SKM-1 (cell line): ENCODE data around the gene MAN1A1.

Experiments used
- DNase-seq: peaks from one replicate; lab custom pipeline; 2025; ENCODE audit not compliant: unreplicated experiment; lab: John Stamatoyannopoulos, UW

The MAN1A1 gene

GRCh38 chr6:119346936-119347335, 2.6 kb downstream of the MAN1A1 start:
- no peak for DNase-seq

- DNase-seq: no peak
Observed at GRCh38 chr6:119346450-119346849, 3.1 kb downstream of the MAN1A1 start.

GRCh38 chr6:119345114-119345513, 4.4 kb downstream of the MAN1A1 start:
- no peak for DNase-seq

GRCh38 chr6:119344306-119344705, 5.3 kb downstream of the MAN1A1 start:
- no peak for DNase-seq

GRCh38 chr6:119343573-119344146, 5.9 kb downstream of the MAN1A1 start:
- DNase-seq: no peak

- DNase-seq: no peak
Observed at GRCh38 chr6:119343167-119343566, 6.4 kb downstream of the MAN1A1 start.

DNA sequence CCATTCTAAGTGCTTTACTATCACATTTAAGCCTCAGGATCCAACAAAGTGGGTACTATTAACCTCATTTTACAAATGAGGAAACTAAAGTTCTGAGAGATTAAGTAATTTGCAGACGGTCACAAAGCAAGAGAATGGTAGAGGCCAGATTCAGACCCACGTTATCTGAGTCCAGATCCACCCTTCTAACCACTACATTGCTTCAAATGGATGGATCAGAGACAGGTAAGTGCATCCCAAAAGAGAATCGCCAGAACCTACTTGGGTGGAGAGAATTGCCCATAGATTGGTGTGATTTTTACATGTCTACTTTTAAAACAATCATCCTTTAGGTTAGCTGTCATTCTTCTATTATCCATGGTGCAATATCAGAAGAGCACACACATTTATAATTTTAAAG, 7.1 kb downstream of the MAN1A1 start:
- DNase-seq: no peak

- no peak for DNase-seq
Observed at GRCh38 chr6:119340796-119341487, 8.6 kb downstream of the MAN1A1 start.

DNA sequence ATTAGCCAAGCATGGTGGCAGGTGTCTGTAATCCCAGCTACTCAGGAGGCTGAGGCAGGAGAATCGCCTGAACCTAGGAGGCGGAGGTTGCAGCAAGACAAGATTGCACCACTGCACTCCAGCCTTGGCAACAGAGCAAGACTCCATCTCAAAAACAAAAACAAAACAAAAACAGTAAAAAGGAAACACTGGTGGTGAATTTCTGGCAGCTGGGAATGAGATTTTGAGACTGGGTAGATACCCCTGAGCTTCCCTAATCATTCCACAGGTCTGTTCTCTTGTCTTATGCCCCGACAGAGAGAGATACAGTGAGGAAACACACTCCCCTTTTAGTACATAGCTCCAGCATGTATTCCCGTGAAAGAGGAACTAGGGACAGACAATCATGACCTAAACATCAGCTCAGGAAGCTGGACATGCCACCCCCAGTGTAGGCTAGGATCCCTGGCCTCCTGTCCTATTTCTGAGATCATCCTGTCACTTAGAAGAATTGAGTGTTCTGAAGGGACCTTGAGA, 9.6 kb downstream of the MAN1A1 start:
- DNase-seq: no peak

- DNase-seq: no peak
Observed at GRCh38 chr6:119337762-119338161, 11.8 kb downstream of the MAN1A1 start.

- no peak for DNase-seq
Observed at GRCh38 chr6:119337252-119337651, 12.3 kb downstream of the MAN1A1 start.

- DNase-seq: no peak
Observed at GRCh38 chr6:119334535-119335264, 14.9 kb downstream of the MAN1A1 start.

- DNase-seq: no peak
Observed at GRCh38 chr6:119333707-119334295, 15.8 kb downstream of the MAN1A1 start.

DNA sequence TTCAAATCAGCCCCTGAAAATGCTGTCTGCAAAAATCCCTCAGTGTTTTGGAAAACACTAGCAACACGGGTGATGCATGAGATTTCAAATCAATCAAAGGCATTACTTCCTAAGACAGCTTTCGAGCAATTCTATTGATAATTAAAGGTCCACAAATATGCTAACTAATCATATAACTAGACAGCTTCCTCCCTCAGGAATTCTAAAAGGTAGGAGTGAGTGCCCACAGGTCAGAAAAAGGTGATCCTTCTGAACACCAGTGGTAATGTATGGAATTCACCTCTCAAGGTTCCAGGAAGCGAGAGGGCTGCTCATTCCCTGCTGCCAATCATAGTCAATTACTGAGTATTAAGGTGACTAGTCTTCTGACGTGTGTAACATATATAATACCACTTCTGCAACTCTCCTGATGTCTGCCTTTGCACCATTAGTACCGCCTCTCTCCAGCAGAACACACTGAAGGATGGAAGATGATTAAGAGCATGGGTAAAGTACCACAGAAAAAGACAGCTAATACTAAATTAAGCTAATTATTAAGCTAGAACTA, 16.4 kb downstream of the MAN1A1 start:
- DNase-seq: no peak

DNA sequence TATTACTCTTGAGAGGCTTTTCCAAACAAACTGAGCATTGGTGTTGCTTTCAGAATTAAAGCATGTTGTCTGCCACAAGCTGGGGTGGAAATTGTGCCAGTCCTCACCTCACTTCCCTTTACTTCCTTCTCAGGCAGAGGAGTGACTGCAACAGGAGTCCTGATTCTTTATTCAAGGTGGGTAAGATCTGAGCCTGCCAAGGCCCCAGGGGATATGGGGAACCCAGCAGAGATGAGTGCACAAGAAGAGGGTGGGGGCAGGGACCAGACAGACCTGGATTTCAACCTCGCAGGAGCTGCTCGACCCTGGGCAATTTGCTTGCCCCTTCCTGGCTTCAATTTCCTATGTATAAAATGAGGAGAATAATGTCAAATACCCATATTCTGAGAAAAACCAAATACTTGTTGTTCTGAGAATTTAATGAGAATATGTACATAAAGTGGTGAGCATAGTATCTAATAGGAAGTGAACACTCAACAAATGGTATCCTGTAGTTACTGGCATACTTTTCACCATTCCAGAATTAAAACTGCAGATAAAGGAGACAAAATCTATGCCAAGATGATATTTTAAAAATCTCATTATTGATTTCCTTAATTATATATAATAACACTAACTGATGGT, 17.8 kb downstream of the MAN1A1 start:
- DNase-seq: no peak

- DNase-seq: no peak
Observed at GRCh38 chr6:119330520-119331113, 18.9 kb downstream of the MAN1A1 start.

DNA sequence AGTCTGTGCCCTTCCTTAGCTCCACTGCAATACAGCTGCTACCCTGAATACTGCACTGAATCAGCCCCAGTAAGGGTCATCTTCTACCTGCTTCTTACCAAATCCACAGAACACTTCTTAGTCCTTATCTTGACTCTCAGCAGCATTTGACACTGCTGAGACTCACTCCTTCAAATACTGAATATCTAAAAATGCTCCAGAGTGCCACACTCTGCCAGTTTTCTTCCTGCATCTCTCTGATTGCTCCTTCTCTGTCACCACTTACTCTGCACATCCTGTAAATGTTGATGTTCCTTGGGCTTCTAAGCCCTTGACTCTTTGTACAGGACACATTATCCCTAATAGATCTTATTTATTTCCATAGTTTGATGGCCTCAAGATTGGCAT, 19.8 kb downstream of the MAN1A1 start:
- DNase-seq: no peak

DNA sequence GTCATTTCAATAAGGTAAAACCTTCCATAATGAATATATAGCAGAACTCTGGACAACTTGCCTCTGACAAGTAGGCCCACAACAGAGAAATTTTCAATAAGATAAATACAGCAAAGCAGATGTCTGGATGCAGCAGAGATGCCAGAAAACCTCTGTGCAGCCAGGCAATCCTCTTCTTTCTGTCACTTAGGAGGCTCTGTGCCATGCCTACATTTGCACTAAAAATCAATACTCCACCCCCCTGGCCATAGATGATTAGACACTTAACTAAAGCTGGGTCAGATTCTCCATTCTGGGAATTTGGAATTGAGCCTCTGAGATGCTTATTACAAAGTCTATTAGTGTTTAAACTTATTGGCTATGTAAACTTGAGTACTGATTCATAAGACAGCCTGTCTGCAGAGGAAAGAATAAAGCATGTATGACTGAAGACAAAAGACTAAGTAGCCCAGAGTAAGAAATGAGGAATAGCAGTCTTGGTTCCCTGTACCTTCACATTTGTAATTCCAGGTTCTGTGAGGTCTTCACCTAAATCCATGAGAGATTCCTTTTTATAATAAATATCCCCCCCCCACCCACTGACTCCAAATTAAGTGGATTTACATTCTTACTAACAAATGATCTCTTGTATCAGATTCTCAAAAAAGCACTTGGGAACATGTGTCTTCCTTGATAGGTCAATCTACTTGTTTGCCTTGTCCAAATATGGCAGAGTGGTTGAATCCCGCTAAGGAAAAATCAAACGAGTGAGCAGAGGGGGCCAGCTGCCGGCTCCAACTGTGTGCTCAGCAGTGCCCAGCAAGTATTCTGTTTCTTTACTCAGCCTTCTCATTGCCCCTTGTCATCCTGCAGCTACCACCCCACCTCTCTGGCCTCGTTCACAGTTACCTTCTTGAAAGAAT, 20.4 kb downstream of the MAN1A1 start:
- no peak for DNase-seq

DNA sequence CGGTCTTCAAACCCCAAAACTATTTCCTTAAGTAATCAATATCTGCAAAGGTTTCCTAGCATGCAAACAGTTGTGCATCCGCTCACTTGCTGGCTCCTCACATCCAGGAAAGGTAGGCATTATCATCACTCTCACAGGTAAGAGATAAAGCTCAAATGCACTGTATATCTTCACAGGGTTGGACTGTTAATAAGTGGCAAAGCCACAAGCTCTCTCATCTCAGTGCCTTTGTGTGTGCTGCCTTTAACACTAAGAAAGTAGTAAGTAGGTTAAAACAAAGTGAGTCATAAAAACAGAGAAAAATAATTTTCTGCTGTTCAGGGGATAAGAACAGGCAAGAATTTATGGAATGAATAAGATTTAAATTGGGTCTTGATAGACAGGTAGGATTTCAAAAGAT, 21.3 kb downstream of the MAN1A1 start:
- no peak for DNase-seq

- no peak for DNase-seq
Observed at GRCh38 chr6:119327810-119328209, 21.8 kb downstream of the MAN1A1 start.
